KMS-11 (cell line): ENCODE data around the gene DEPDC1.

Experiments used
- H2AFZ ChIP-seq: fragments of 200-600 bp; sonication (generic); 2 replicates; pipeline ENCODE4 v1.6.1; 2016; ENCODE audit warnings: antibody characterized with exemption, mixed run types, low read depth
- H3K27ac ChIP-seq: fragments of 200-600 bp; sonication (generic); 2 replicates; pipeline ENCODE4 v1.6.1; 2016; ENCODE audit warnings: mild to moderate bottlenecking, mixed run types
- H3K27me3 ChIP-seq: fragments of 200-600 bp; sonication (generic); 2 replicates; pipeline ENCODE4 v1.6.1; 2017; ENCODE audit warnings: mild to moderate bottlenecking, low read depth, mixed run types, moderate library complexity; ENCODE audit not compliant: insufficient read depth
- H3K36me3 ChIP-seq: fragments of 200-600 bp; sonication (generic); 2 replicates; pipeline ENCODE4 v1.6.1; 2017; ENCODE audit warnings: mild to moderate bottlenecking, mixed run types; ENCODE audit not compliant: insufficient read depth
- H3K4me1 ChIP-seq: fragments of 200-600 bp; sonication (generic); 2 replicates; pipeline ENCODE4 v1.6.1; 2016; ENCODE audit warnings: mild to moderate bottlenecking, low read depth, mixed run types; ENCODE audit not compliant: poor library complexity, severe bottlenecking
- H3K4me2 ChIP-seq: fragments of 200-600 bp; sonication (generic); 2 replicates; pipeline ENCODE4 v1.7.0; 2016; ENCODE audit warnings: mild to moderate bottlenecking, mixed run types
- H3K4me3 ChIP-seq: fragments of 200-600 bp; sonication (generic); IDR thresholded peaks from 2 replicates; pipeline ENCODE4 v1.6.1; 2017; ENCODE audit warnings: low read depth, low read length, mixed read lengths; ENCODE audit not compliant: insufficient read depth
- H3K79me2 ChIP-seq: fragments of 200-600 bp; sonication (generic); 2 replicates; pipeline ENCODE4 v1.6.1; 2016; ENCODE audit warnings: low read depth, mixed run types; ENCODE audit not compliant: insufficient read depth
- H3K9ac ChIP-seq: fragments of 200-600 bp; sonication (generic); 2 replicates; pipeline ENCODE4 v1.6.1; 2016; ENCODE audit warnings: mild to moderate bottlenecking, mixed run types
- H4K20me1 ChIP-seq: fragments of 200-600 bp; sonication (generic); 2 replicates; pipeline ENCODE4 v1.6.1; 2016; ENCODE audit warnings: mild to moderate bottlenecking, mixed run types; ENCODE audit not compliant: insufficient read depth
- TF ChIP-seq, protein P1 (sequence below): fragments of 200-600 bp; sonication (generic); conservative IDR thresholded peaks from 2 replicates; pipeline ENCODE4 v1.6.1; 2017; ENCODE audit warnings: low read depth, mild to moderate bottlenecking, antibody characterized with exemption, low read length, moderate library complexity, mixed read lengths

DEPDC1 gene

GRCh38 chr1:68528243-68528642, 31.4 kb upstream of the DEPDC1 start:
- no peaks in the 10 kb centered on the region for H3K27me3 ChIP-seq
- no peaks in the 10 kb centered on the region for H4K20me1 ChIP-seq
- TF ChIP-seq, protein P1, sequence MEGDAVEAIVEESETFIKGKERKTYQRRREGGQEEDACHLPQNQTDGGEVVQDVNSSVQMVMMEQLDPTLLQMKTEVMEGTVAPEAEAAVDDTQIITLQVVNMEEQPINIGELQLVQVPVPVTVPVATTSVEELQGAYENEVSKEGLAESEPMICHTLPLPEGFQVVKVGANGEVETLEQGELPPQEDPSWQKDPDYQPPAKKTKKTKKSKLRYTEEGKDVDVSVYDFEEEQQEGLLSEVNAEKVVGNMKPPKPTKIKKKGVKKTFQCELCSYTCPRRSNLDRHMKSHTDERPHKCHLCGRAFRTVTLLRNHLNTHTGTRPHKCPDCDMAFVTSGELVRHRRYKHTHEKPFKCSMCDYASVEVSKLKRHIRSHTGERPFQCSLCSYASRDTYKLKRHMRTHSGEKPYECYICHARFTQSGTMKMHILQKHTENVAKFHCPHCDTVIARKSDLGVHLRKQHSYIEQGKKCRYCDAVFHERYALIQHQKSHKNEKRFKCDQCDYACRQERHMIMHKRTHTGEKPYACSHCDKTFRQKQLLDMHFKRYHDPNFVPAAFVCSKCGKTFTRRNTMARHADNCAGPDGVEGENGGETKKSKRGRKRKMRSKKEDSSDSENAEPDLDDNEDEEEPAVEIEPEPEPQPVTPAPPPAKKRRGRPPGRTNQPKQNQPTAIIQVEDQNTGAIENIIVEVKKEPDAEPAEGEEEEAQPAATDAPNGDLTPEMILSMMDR: no peak
- no peaks in the 10 kb centered on the region for H3K4me1 ChIP-seq
- H3K4me3 ChIP-seq: no peak overlapping the region
- H3K4me2 ChIP-seq: no peak overlapping the region
- H3K79me2 ChIP-seq: no peaks in the 10 kb centered on the region
- no peaks in the 10 kb centered on the region for H3K36me3 ChIP-seq
- no peak overlapping the region for H2AFZ ChIP-seq
- H3K27ac ChIP-seq: no peak overlapping the region
- no peak overlapping the region for H3K9ac ChIP-seq

- TF ChIP-seq, protein P1: no peak
- Histone ChIP-seq H3K36me3 (no peaks in the 10 kb centered on the region), H3K79me2 (no peaks in the 10 kb centered on the region), H3K27ac (no peak overlapping the region), H3K4me1 (no peaks in the 10 kb centered on the region), H3K27me3 (no peaks in the 10 kb centered on the region), H3K4me3 (no peak overlapping the region), H3K9ac (no peak overlapping the region), H3K4me2 (no peak overlapping the region), H4K20me1 (no peaks in the 10 kb centered on the region), H2AFZ (no peak overlapping the region)
Measured at GRCh38 chr1:68525781-68526180, 28.9 kb upstream of the DEPDC1 start.

DNA sequence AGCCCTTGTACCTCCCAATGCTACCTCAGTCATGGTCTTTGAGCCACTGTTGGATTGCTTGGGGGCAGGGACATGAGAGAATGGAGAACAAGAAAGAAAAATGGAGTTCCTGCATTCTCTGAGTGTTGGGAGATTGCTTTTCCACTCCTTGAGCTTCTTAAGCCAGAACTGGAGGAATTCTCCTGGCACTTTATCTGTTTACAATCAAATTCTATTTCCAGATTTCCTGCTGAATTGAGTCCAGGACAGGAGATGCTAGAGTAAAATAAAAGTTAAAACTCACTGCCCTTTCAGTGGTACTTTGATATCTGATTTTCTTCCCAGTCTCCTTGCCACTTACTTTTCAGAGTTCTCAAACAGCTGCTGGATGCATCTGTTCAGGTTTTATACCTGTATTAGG, 24.4 kb upstream of the DEPDC1 start:
- Histone ChIP-seq H3K9ac (no peak overlapping the region), H3K27ac (no peak overlapping the region), H3K36me3 (no peaks in the 10 kb centered on the region), H3K4me2 (no peak overlapping the region), H2AFZ (no peak overlapping the region), H3K4me3 (no peak overlapping the region), H3K4me1 (no peaks in the 10 kb centered on the region), H3K79me2 (no peaks in the 10 kb centered on the region), H4K20me1 (no peaks in the 10 kb centered on the region), H3K27me3 (no peaks in the 10 kb centered on the region)
- TF ChIP-seq, protein P1: no peak

- H2AFZ ChIP-seq: no peak overlapping the region
- no peaks in the 10 kb centered on the region for H4K20me1 ChIP-seq
- no peaks in the 10 kb centered on the region for H3K79me2 ChIP-seq
- H3K9ac ChIP-seq: no peak overlapping the region
- H3K4me3 ChIP-seq: no peak overlapping the region
- H3K36me3 ChIP-seq: no peaks in the 10 kb centered on the region
- H3K27me3 ChIP-seq: no peaks in the 10 kb centered on the region
- H3K4me2 ChIP-seq: no peak overlapping the region
- TF ChIP-seq, protein P1: no peak
- no peak overlapping the region for H3K27ac ChIP-seq
- no peaks in the 10 kb centered on the region for H3K4me1 ChIP-seq
Measured at GRCh38 chr1:68516066-68516465, 19.2 kb upstream of the DEPDC1 start.
